NB4 (cell line): Measurements from ENCODE around the gene CCDC92.

Experiments
- CTCF ChIP-seq: IDR thresholded peaks from one replicate; pipeline ENCODE4 v1.5.1; 2012; ENCODE audit warnings: low read depth, low read length
- MYC ChIP-seq: IDR thresholded peaks from 2 replicates; pipeline ENCODE4 v1.6.1; 2011; ENCODE audit warnings: low read depth, low read length
- POLR2A ChIP-seq: IDR thresholded peaks from 2 replicates; pipeline ENCODE4 v1.6.1; 2011; ENCODE audit warnings: mild to moderate bottlenecking; ENCODE audit not compliant: insufficient read length; ENCODE audit errors: extremely low read depth

- TF ChIP-seq MYC (no peak), POLR2A (no peak), CTCF (no peak)
These were observed 48.4 kb upstream of the CCDC92 start for GRCh38 chr12:124021007-124021406.
